Ishikawa (cell line): ENCODE results near the gene SLC25A47.

Source experiments
- CEBPB ChIP-seq: IDR thresholded peaks from 2 replicates; pipeline ENCODE4 v1.6.1; 2012
- CREB1 ChIP-seq: IDR thresholded peaks from 2 replicates; pipeline ENCODE4 v1.6.1; 2012; ENCODE audit warnings: low read depth
- EGR1 ChIP-seq: IDR thresholded peaks from 2 replicates; pipeline ENCODE4 v1.6.1; 2012
- EP300 ChIP-seq: IDR thresholded peaks from 2 replicates; pipeline ENCODE4 v1.6.1; 2012; ENCODE audit warnings: borderline replicate concordance
- FOXM1 ChIP-seq: IDR thresholded peaks from 2 replicates; pipeline ENCODE4 v1.6.1; 2012; ENCODE audit warnings: low read depth, borderline replicate concordance
- MAX ChIP-seq: IDR thresholded peaks from 2 replicates; pipeline ENCODE4 v1.6.1; 2012
- NFIC ChIP-seq: IDR thresholded peaks from 2 replicates; pipeline ENCODE4 v1.6.1; 2012
- RAD21 ChIP-seq: IDR thresholded peaks from 2 replicates; pipeline ENCODE4 v1.6.1; 2012; ENCODE audit warnings: low read depth
- REST ChIP-seq: IDR thresholded peaks from 2 replicates; pipeline ENCODE4 v1.6.1; 2012; ENCODE audit warnings: low read depth, mild to moderate bottlenecking
- TAF1 ChIP-seq: IDR thresholded peaks from 2 replicates; pipeline ENCODE4 v1.6.1; 2012; ENCODE audit warnings: low read depth, mild to moderate bottlenecking
- TCF12 ChIP-seq: IDR thresholded peaks from 2 replicates; pipeline ENCODE4 v1.6.1; 2012; ENCODE audit warnings: low read depth
- TEAD4 ChIP-seq: IDR thresholded peaks from 2 replicates; pipeline ENCODE4 v1.6.1; 2012
- USF1 ChIP-seq: IDR thresholded peaks from 2 replicates; pipeline ENCODE4 v1.6.1; 2012
- YY1 ChIP-seq: IDR thresholded peaks from 2 replicates; pipeline ENCODE4 v1.6.1; 2012; ENCODE audit warnings: low read depth
- ZBTB7A ChIP-seq: IDR thresholded peaks from 2 replicates; pipeline ENCODE4 v1.6.1; 2012; ENCODE audit warnings: low read depth

The SLC25A47 gene

GRCh38 chr14:100323121-100323941, at the start of gene SLC25A47:
Gene SLC25A47, plus strand, starts transcription at chr14:100323339. Its CDS starts 76 bp downstream, at chr14:100323415.
- no peak for TF ChIP-seq YY1

- no peak for TF ChIP-seq ZBTB7A
- TF ChIP-seq RAD21: no peak
- TF ChIP-seq TCF12: no peak
- no peak for TF ChIP-seq EP300
- no peak for TF ChIP-seq CEBPB
- TF ChIP-seq FOXM1: no peak
- TF ChIP-seq MAX: no peak
- no peak for TF ChIP-seq CREB1
- TF ChIP-seq TAF1: no peak
- TF ChIP-seq YY1: no peak
- TF ChIP-seq EGR1: no peak
- no peak for TF ChIP-seq TEAD4
- TF ChIP-seq REST: no peak
These were observed 48.9 kb upstream of the SLC25A47 start for GRCh38 chr14:100274250-100274649.

- TF ChIP-seq YY1 (no peak), TAF1 (no peak), EGR1 (no peak), FOXM1 (no peak), TEAD4 (no peak), ZBTB7A (no peak), MAX (no peak), REST (no peak), RAD21 (no peak), NFIC (no peak), CREB1 (no peak), TCF12 (no peak), CEBPB (no peak), EP300 (no peak), USF1 (no peak)
These were observed 47.9 kb upstream of the SLC25A47 start for GRCh38 chr14:100275214-100275613.

GRCh38 chr14:100278702-100279101, 44.4 kb upstream of the SLC25A47 start:
- no peak for TF ChIP-seq YY1
- no peak for TF ChIP-seq MAX
- TF ChIP-seq ZBTB7A: no peak
- TF ChIP-seq TCF12: no peak
- no peak for TF ChIP-seq EGR1
- TF ChIP-seq CEBPB: no peak
- no peak for TF ChIP-seq TAF1
- no peak for TF ChIP-seq RAD21
- TF ChIP-seq USF1: no peak
- TF ChIP-seq TEAD4: no peak
- no peak for TF ChIP-seq EP300
- no peak for TF ChIP-seq NFIC
- no peak for TF ChIP-seq FOXM1
- no peak for TF ChIP-seq CREB1
- no peak for TF ChIP-seq REST
